Measurements from ENCODE around the gene GNAT2.
"Not testable (repeated sequence)": the region's sequence is repeated elsewhere in the genome, so short reads cannot be mapped to it uniquely, and the experiment has no call there.

GNAT2 gene

GRCh38 chr1:109619576-109620400 is at the start of gene GNAT2, which contains the start of gene AMPD2:
Gene GNAT2, minus strand, starts transcription at chr1:109619616. Its CDS starts 6,746 bp downstream, at chr1:109612870.
Gene AMPD2, plus strand, starts transcription at chr1:109619837. Its CDS starts 1,339 bp downstream, at chr1:109621176.
- peak; percentile 85 for DNase-seq (ENCODE audit: low spot score)
- H3K27ac ChIP-seq = peak within 1 kb of the TSS; percentile 88

GRCh38 chr1:109668123-109668775 is 48.8 kb upstream of the GNAT2 start:
- DNase-seq (ENCODE audit: low spot score) = no peak
- no peak overlapping the region for H3K27ac ChIP-seq
- ChIA-PET CTCF (no interaction called here), POLR2A (ENCODE audit: low non-redundant PET) (no interaction called here)
- no peak for TF ChIP-seq CTCF (conservative IDR thresholded peaks at IDR 0.05; ENCODE audit: low read depth)

More at GRCh38 chr1:109619576-109620400, at the start of gene GNAT2, which contains the start of gene AMPD2:
- ChIA-PET POLR2A (ENCODE audit: low non-redundant PET) (no interaction called here), CTCF (interaction anchor here (0.6 to 1.1 kb wide), 3 partner anchors 20 to 553 kb away, joined by 3 to 4 read pairs (median 3); no protein-coding TSS in a partner anchor)
- no peak for TF ChIP-seq CTCF (conservative IDR thresholded peaks at IDR 0.05; ENCODE audit: low read depth)

- no peak for DNase-seq (ENCODE audit: low spot score)
- no peak within 1 kb of the TSS for H3K27ac ChIP-seq
- TF ChIP-seq CTCF (conservative IDR thresholded peaks at IDR 0.05; ENCODE audit: low read depth) = no peak
- ChIA-PET CTCF (interaction anchor here (0.5 kb wide), 1 partner anchor 18 kb away, joined by 5 read pairs; no protein-coding TSS in a partner anchor), POLR2A (ENCODE audit: low non-redundant PET) (no interaction called here)
Observed at GRCh38 chr1:109667452-109668122, 48.2 kb upstream of the GNAT2 start, which contains the start of gene GSTM2. Gene GSTM2, plus strand, starts transcription at chr1:109668057. Its CDS starts 59 bp downstream, at chr1:109668116.

- ChIA-PET CTCF (no interaction called here), POLR2A (ENCODE audit: low non-redundant PET) (no interaction called here)
- no peak for DNase-seq (ENCODE audit: low spot score)
- TF ChIP-seq CTCF (conservative IDR thresholded peaks at IDR 0.05; ENCODE audit: low read depth) = no peak
- H3K27ac ChIP-seq = no peak overlapping the region
Observed at GRCh38 chr1:109664671-109665070, 45.3 kb upstream of the GNAT2 start.

GRCh38 chr1:109661391-109661790 is 42.0 kb upstream of the GNAT2 start:
- CTCF ChIA-PET = interaction anchor here (0.5 to 0.6 kb wide), 2 partner anchors 114 to 1864 kb away, joined by 3 to 4 read pairs; no protein-coding TSS in a partner anchor
- no peak for DNase-seq (ENCODE audit: low spot score)
- H3K27ac ChIP-seq = no peak overlapping the region
- TF ChIP-seq CTCF (conservative IDR thresholded peaks at IDR 0.05; ENCODE audit: low read depth) = no peak
- POLR2A ChIA-PET (ENCODE audit: low non-redundant PET) = no interaction called here

- POLR2A ChIA-PET (ENCODE audit: low non-redundant PET) = not testable (repeated sequence)
Observed at GRCh38 chr1:109660691-109661026, 41.2 kb upstream of the GNAT2 start.

More at GRCh38 chr1:109660691-109661026, 41.2 kb upstream of the GNAT2 start:
- CTCF ChIA-PET = interaction anchor here (0.6 kb wide), 1 partner anchor 20 kb away, joined by 3 read pairs; no protein-coding TSS in a partner anchor
- not testable (repeated sequence) for DNase-seq (ENCODE audit: low spot score); H3K27ac ChIP-seq

Measured in RWPE1 (cell line).